ENCODE data around the gene U2AF2. TPM values are rescaled to one million over a fixed set of nuclear protein-coding genes. Genes with fewer than 3 reads are reported as not detected.

Gene U2AF2
- 105 TPM for total RNA-seq (2013)
- polyA plus RNA-seq (100 to 1,000 TPM in 1 of 3 donors, 1 to 10 TPM in 2; 5.3 to 166 (median 5.4) TPM), polyA minus RNA-seq (92.5 and 193 TPM in 2 replicates), total RNA-seq (42.9 to 113 (median 84.4) reads per million in 11 experiments)

GRCh38 chr19:55654868-55655647 lies at the start of gene U2AF2:
Gene U2AF2, plus strand, starts transcription at chr19:55655035. Its CDS starts 70 bp downstream, at chr19:55655105.
- Histone ChIP-seq H3K4me2 (replicated peaks; ENCODE audit: extremely low read depth, low read length, poor library complexity, severe bottlenecking) (peak within 1 kb of the TSS; percentile 84), H3K4me3 (replicated peaks in 1 of 3; ENCODE audit: low read depth in 2 of 3, low read length in 3 of 3) (peak within 1 kb of the TSS; percentile 86 to 91 (median 89)), H3K4me1 (ENCODE audit: control insufficient read depth in 1 of 2, insufficient read depth in 2 of 2, low read length in 2 of 2) (peaks cover 33 to 49% of the 10 kb centered on the region in 2 donors), H3K27me3 (ENCODE audit: control insufficient read depth in 2 of 2, insufficient read depth in 2 of 2, low read length in 2 of 2) (no peaks in the 10 kb centered on the region), H3K79me2 (ENCODE audit: insufficient read depth, low read length) (peaks cover 51% of the 10 kb centered on the region), H2AFZ (ENCODE audit: insufficient read depth, low read depth, low read length, poor library complexity, severe bottlenecking) (peak within 1 kb of the TSS; percentile 79), H3K9ac (ENCODE audit: insufficient read depth, low read length, poor library complexity, severe bottlenecking) (peak within 1 kb of the TSS; percentile 97), H3K36me3 (replicated peaks in 1 of 2; ENCODE audit: control insufficient read depth in 1 of 2, insufficient read depth in 2 of 2, low read length in 2 of 2) (peaks cover 4 to 26% of the 10 kb centered on the region in 2 donors), H3K27ac (ENCODE audit: low read depth in 1 of 2, low read length in 2 of 2) (peak within 1 kb of the TSS; percentile 94 to 98), H4K20me1 (ENCODE audit: insufficient read depth, low read length) (peaks cover 49% of the 10 kb centered on the region), H3K9me3 (replicated peaks in 1 of 2; ENCODE audit: control insufficient read depth in 1 of 2, insufficient read depth in 1 of 2, low read length in 2 of 2) (no peaks in the 10 kb centered on the region)
- Mint-ChIP-seq H3K4me3 (peak within 1 kb of the TSS; percentile 98 to 99), H3K27me3 (ENCODE audit: low read depth in 3 of 3) (peaks cover 0 to 4% (median 4%) of the 10 kb centered on the region in 3 donors), H3K27ac (peak within 1 kb of the TSS; percentile 96 to 100 (median 100)), H3K9me3 (no peaks in the 10 kb centered on the region), H3K4me1 (peaks cover 32% of the 10 kb centered on the region), H3K36me3 (peaks cover 10 to 21% of the 10 kb centered on the region in 2 donors)
- intact Hi-C loops (cut with micrococcal nuclease), result loop anchor here in 1 of 2 donors (2.0 to 10.0 kb wide), 2 partner anchors 22 to 1460 kb away; partner anchors contain the start of gene TSEN34
- no peak for TF ChIP-seq CTCF (IDR thresholded peaks at IDR 0.05)
- under 1% methylated on average over 74 of the region's 95 CpGs for WGBS (ENCODE audit: insufficient coverage)
- DNase-seq, result peak; percentile 69 to 95 (median 95)

- peaks cover 34 to 60% of the 10 kb centered on the region in 2 donors for H3K4me1 ChIP-seq (ENCODE audit: control insufficient read depth in 1 of 2, insufficient read depth in 2 of 2, low read length in 2 of 2)
Measured at GRCh38 chr19:55605207-55605636, 49.6 kb upstream of the U2AF2 start.

More at GRCh38 chr19:55605207-55605636, 49.6 kb upstream of the U2AF2 start:
- peak overlapping the region; percentile 65 for H2AFZ ChIP-seq (ENCODE audit: insufficient read depth, low read depth, low read length, poor library complexity, severe bottlenecking)
- Mint-ChIP-seq H3K4me1 (peaks cover 62% of the 10 kb centered on the region), H3K27me3 (ENCODE audit: low read depth in 3 of 3) (no peaks in the 10 kb centered on the region), H3K9me3 (no peaks in the 10 kb centered on the region), H3K36me3 (peaks cover 22 to 39% of the 10 kb centered on the region in 2 donors), H3K4me3 (peak overlapping the region; percentile 82 to 92), H3K27ac (peak overlapping the region; percentile 92 to 97 (median 93))
- no peaks in the 10 kb centered on the region for H3K27me3 ChIP-seq (ENCODE audit: control insufficient read depth in 2 of 2, insufficient read depth in 2 of 2, low read length in 2 of 2)
- H3K4me3 ChIP-seq (replicated peaks in 1 of 3; ENCODE audit: low read depth in 2 of 3, low read length in 3 of 3), result peak overlapping the region; percentile 64 to 92 (median 81)
- peaks cover 4 to 37% of the 10 kb centered on the region in 2 donors for H3K36me3 ChIP-seq (replicated peaks in 1 of 2; ENCODE audit: control insufficient read depth in 1 of 2, insufficient read depth in 2 of 2, low read length in 2 of 2)
- H3K27ac ChIP-seq (ENCODE audit: low read depth in 1 of 2, low read length in 2 of 2), result peak overlapping the region; percentile 76 to 85
- TF ChIP-seq CTCF (IDR thresholded peaks at IDR 0.05), result no peak
- peaks cover 81% of the 10 kb centered on the region for H3K79me2 ChIP-seq (ENCODE audit: insufficient read depth, low read length)
- WGBS (ENCODE audit: insufficient coverage), result 0% methylated on average over 26 of the region's 43 CpGs
- H3K4me2 ChIP-seq (replicated peaks; ENCODE audit: extremely low read depth, low read length, poor library complexity, severe bottlenecking), result peak overlapping the region; percentile 77
- peak overlapping the region; percentile 78 for H3K9ac ChIP-seq (ENCODE audit: insufficient read depth, low read length, poor library complexity, severe bottlenecking)
- peaks cover 35% of the 10 kb centered on the region for H4K20me1 ChIP-seq (ENCODE audit: insufficient read depth, low read length)
- intact Hi-C loops (cut with micrococcal nuclease), result loop anchor here in 1 of 2 donors (5.0 to 10.0 kb wide), 3 partner anchors 37 to 200 kb away; partner anchors contain the start of genes UBE2S, ZNF580 and ZNF581
- peak; percentile 87 to 90 (median 88) for DNase-seq
- no peaks in the 10 kb centered on the region for H3K9me3 ChIP-seq (replicated peaks in 1 of 2; ENCODE audit: control insufficient read depth in 1 of 2, insufficient read depth in 1 of 2, low read length in 2 of 2)

Measured in CD14-positive monocyte (primary cell).